CD14-positive monocyte (primary cell): Measurements from ENCODE around the gene MIER3. TPM values are rescaled to one million over a fixed set of nuclear protein-coding genes. Genes with fewer than 3 reads are reported as not detected.
A peak's percentile ranks its signal among the peaks of the same experiment; 100 is the strongest.

ENCODE experiments used
- DNase-seq, 3 donors: peaks; one replicate each; pipeline ENCODE4 v3.0.0-alpha.2; 2011 to 2022
- H2AFZ ChIP-seq: 2 replicates; pipeline ENCODE4 v1.6.0; 2012; ENCODE audit warnings: mild to moderate bottlenecking, low read depth, low read length, inconsistent platforms; ENCODE audit not compliant: insufficient read depth, poor library complexity, severe bottlenecking
- H3K27ac ChIP-seq, 2 donors: 1 replicate in 1 of 2; 2 replicates in 1 of 2; pipeline ENCODE4 v1.5.1; 2012 to 2013; ENCODE audit warnings: low read length in 2 of 2, control low read depth in 1 of 2, inconsistent platforms in 1 of 2, low read depth in 1 of 2, mild to moderate bottlenecking in 1 of 2
- H3K27me3 ChIP-seq, 2 donors: one replicate each; pipeline versions ENCODE4 v1.6.0 to v1.6.1; 2011 to 2013; ENCODE audit warnings: low read length in 2 of 2; ENCODE audit not compliant: control insufficient read depth in 2 of 2, insufficient read depth in 2 of 2
- H3K36me3 ChIP-seq, 2 donors: replicated peaks in 1 of 2; 1 replicate in 1 of 2; 2 replicates in 1 of 2; pipeline versions ENCODE4 v1.5.1 to v1.6.1; 2012 to 2013; ENCODE audit warnings: low read length in 2 of 2, control low read depth in 1 of 2, inconsistent platforms in 1 of 2, mild to moderate bottlenecking in 1 of 2; ENCODE audit not compliant: insufficient read depth in 2 of 2, control insufficient read depth in 1 of 2
- H3K4me1 ChIP-seq, 2 donors: 1 replicate in 1 of 2; 2 replicates in 1 of 2; pipeline versions ENCODE4 v1.5.1 to v1.6.1; 2012 to 2013; ENCODE audit warnings: low read length in 2 of 2, control low read depth in 1 of 2, inconsistent platforms in 1 of 2, mild to moderate bottlenecking in 1 of 2, moderate library complexity in 1 of 2; ENCODE audit not compliant: insufficient read depth in 2 of 2, control insufficient read depth in 1 of 2
- H3K4me2 ChIP-seq: replicated peaks from 2 replicates; pipeline ENCODE3; 2012; ENCODE audit warnings: low read length, moderate library complexity, mild to moderate bottlenecking; ENCODE audit not compliant: poor library complexity, severe bottlenecking; ENCODE audit errors: extremely low read depth
- H3K4me3 ChIP-seq, 3 experiments: fragments of 200-600 bp in 1 of 3; sonication (generic) in 1 of 3; replicated peaks in 1 of 3; 1 replicate in 2 of 3; 2 replicates in 1 of 3; pipeline ENCODE4 v1.5.1; 2011 to 2013; ENCODE audit warnings: low read length in 3 of 3, mild to moderate bottlenecking in 3 of 3, control low read depth in 2 of 3, low read depth in 2 of 3, inconsistent platforms in 1 of 3, moderate library complexity in 1 of 3
- H3K79me2 ChIP-seq: 2 replicates; pipeline ENCODE4 v1.6.0; 2012; ENCODE audit warnings: mild to moderate bottlenecking, control low read depth, inconsistent platforms, low read length, moderate library complexity; ENCODE audit not compliant: insufficient read depth
- H3K9ac ChIP-seq: 2 replicates; pipeline ENCODE4 v1.6.0; 2017; ENCODE audit warnings: low read length, mild to moderate bottlenecking; ENCODE audit not compliant: insufficient read depth, poor library complexity, severe bottlenecking
- H3K9me3 ChIP-seq, 2 donors: replicated peaks in 1 of 2; 1 replicate in 1 of 2; 2 replicates in 1 of 2; pipeline versions ENCODE4 v1.5.1 to v1.6.1; 2012 to 2013; ENCODE audit warnings: low read length in 2 of 2, control low read depth in 1 of 2; ENCODE audit not compliant: control insufficient read depth in 1 of 2, insufficient read depth in 1 of 2
- H4K20me1 ChIP-seq: 2 replicates; pipeline ENCODE4 v1.6.0; 2012; ENCODE audit warnings: mild to moderate bottlenecking, low read length, control low read depth, moderate library complexity; ENCODE audit not compliant: insufficient read depth
- H3K27ac Mint-ChIP-seq, 7 donors: one replicate each; pipeline ENCODE4 v1.8.0; 2020; ENCODE audit warnings: mild to moderate bottlenecking in 7 of 7, mixed read lengths in 7 of 7, moderate library complexity in 6 of 7, inconsistent platforms in 2 of 7
- H3K27me3 Mint-ChIP-seq, 3 donors: one replicate each; pipeline ENCODE4 v1.8.0; 2021 to 2022; ENCODE audit warnings: low read depth in 3 of 3, mild to moderate bottlenecking in 3 of 3, mixed read lengths in 3 of 3, moderate library complexity in 3 of 3, inconsistent platforms in 1 of 3
- H3K36me3 Mint-ChIP-seq, 2 donors: one replicate each; pipeline ENCODE4 v1.8.0; 2020; ENCODE audit warnings: mixed read lengths in 2 of 2, inconsistent platforms in 1 of 2, mild to moderate bottlenecking in 1 of 2
- H3K4me1 Mint-ChIP-seq: one replicate; pipeline ENCODE4 v1.8.0; 2020; ENCODE audit warnings: mild to moderate bottlenecking, mixed read lengths
- H3K4me3 Mint-ChIP-seq, 2 donors: one replicate each; pipeline ENCODE4 v1.8.0; 2020; ENCODE audit warnings: mild to moderate bottlenecking in 2 of 2, mixed read lengths in 2 of 2, moderate library complexity in 1 of 2
- H3K9me3 Mint-ChIP-seq, 7 donors: one replicate each; pipeline ENCODE4 v1.8.0; 2020 to 2022; ENCODE audit warnings: mixed read lengths in 7 of 7, mild to moderate bottlenecking in 6 of 7, moderate library complexity in 6 of 7, inconsistent platforms in 2 of 7
- WGBS: methylation state at CpG from one replicate; pipeline ENCODE4 v1.1.5; 2013; ENCODE audit warnings: missing lambda C conversion rate; ENCODE audit not compliant: insufficient coverage; 5-methylcytosine and 5-hydroxymethylcytosine counted together
- intact Hi-C, 2 donors: fragments of 100-400 bp; cut with micrococcal nuclease; formaldehyde crosslinking; loops; one replicate each; pipeline versions ENCODE4 v1.15.0 to v1.15.1; 2023
- polyA plus RNA-seq, 3 donors: library from polyadenylated mRNA; depleted of rRNA in 1 of 3; unstranded in 2 of 3; stranded (reverse) in 1 of 3; fragments of 300-500 nt in 2 of 3; fragments of >200 nt in 1 of 3; fragmentation: Illumina TruSeq in 2 of 3; gene quantifications; 1 replicate in 2 of 3; 2 replicates in 1 of 3; pipeline ENCODE4 v1.2.3, GENCODE V29; 2012 to 2021
- TF ChIP-seq, protein P1 (sequence below): fragments of 200-600 bp; IDR thresholded peaks from one replicate; pipeline ENCODE4 v1.8.0; 2022; ENCODE audit warnings: antibody characterized with exemption, mild to moderate bottlenecking

MIER3 gene
- polyA plus RNA-seq, 3 donors = 2.4 to 5.7 (median 2.9) TPM

DNA sequence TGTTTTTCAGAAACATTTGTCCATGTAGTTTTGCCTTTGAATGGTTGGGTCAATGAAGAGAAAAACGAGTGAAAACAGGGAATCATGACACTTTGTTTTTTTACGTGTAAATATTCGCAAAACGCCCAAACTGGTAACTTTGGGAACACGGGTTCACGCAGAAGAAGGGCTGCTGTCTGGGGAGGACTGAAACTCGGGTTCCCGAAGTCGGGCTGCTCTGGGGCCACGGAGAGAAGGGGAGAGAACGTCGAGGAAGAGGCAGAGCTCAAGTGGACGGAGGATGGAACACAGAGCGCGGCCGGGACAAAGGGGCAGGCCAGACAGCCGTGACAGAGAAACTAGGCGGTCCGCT is 43.0 kb downstream of the MIER3 start:
- Histone ChIP-seq H3K4me2 (peak overlapping the region; percentile 82), H3K9ac (peak overlapping the region; percentile 85), H2AFZ (peak overlapping the region; percentile 81), H3K27ac (peak overlapping the region; percentile 87 to 92), H3K4me3 (peak overlapping the region; percentile 67 to 94 (median 85)), H3K9me3 (no peaks in the 10 kb centered on the region), H3K79me2 (no peaks in the 10 kb centered on the region), H3K4me1 (peaks cover 15 to 24% of the 10 kb centered on the region in 2 donors), H3K36me3 (no peaks in the 10 kb centered on the region), H4K20me1 (no peaks in the 10 kb centered on the region), H3K27me3 (no peaks in the 10 kb centered on the region)
- H3K36me3 Mint-ChIP-seq = peaks cover 3 to 6% of the 10 kb centered on the region in 2 donors
- TF ChIP-seq, protein P1, sequence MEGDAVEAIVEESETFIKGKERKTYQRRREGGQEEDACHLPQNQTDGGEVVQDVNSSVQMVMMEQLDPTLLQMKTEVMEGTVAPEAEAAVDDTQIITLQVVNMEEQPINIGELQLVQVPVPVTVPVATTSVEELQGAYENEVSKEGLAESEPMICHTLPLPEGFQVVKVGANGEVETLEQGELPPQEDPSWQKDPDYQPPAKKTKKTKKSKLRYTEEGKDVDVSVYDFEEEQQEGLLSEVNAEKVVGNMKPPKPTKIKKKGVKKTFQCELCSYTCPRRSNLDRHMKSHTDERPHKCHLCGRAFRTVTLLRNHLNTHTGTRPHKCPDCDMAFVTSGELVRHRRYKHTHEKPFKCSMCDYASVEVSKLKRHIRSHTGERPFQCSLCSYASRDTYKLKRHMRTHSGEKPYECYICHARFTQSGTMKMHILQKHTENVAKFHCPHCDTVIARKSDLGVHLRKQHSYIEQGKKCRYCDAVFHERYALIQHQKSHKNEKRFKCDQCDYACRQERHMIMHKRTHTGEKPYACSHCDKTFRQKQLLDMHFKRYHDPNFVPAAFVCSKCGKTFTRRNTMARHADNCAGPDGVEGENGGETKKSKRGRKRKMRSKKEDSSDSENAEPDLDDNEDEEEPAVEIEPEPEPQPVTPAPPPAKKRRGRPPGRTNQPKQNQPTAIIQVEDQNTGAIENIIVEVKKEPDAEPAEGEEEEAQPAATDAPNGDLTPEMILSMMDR = no peak
- peak overlapping the region; percentile 91 to 93 for H3K4me3 Mint-ChIP-seq
- intact Hi-C loops = loop anchor here (2.0 to 10.0 kb wide), 4 partner anchors 46 to 1556 kb away; partner anchors contain the start of genes MIER3 (in 1 of the 2) and PLK2 (in 1 of the 2)
- H3K27ac Mint-ChIP-seq = peak overlapping the region; percentile 90 to 99 (median 96)
- WGBS = 0% methylated on average over 19 of the region's 19 CpGs
- peaks cover 0 to 7% (median 1%) of the 10 kb centered on the region in 7 donors for H3K9me3 Mint-ChIP-seq
- no peak for DNase-seq
- peaks cover 15% of the 10 kb centered on the region for H3K4me1 Mint-ChIP-seq
- H3K27me3 Mint-ChIP-seq = peaks cover 0 to 4% (median 0%) of the 10 kb centered on the region in 3 donors

DNA sequence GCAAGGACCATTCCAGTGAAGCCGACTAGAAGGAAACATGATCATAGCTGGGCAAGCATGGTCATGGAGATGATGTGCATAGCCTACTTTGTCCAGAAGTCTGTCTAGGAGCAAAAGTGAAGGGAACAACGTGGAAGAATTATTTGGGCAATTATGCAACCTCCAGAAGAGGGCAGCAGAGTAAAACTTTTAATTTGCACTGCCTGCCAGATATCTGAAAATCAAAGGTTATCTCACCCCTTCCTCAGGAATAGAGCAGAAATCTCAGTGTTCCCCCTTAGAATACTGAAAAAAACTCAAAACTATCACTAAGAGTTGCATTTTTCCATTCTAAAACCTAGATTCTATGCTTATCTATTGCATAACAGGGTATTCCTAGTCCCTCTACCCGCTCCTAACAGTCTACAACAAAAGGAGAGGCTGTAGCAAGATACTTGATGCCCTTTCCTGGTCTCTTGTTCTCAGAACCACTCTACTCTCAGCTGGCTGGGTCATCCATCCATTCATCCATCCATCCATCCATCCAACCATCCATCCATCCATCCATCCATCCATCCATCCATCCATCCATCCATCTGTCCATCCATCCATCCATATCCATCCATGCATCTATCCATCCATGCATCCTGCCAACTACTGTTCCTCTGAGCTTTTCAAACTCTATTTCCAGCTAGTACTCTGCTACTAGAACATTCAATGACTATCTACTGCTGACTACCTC is 50.9 kb downstream of the MIER3 start:
- DNase-seq = peak; percentile 35 to 58 (median 44)
- TF ChIP-seq, protein P1 = peak; percentile 87
- Histone ChIP-seq H3K27me3 (no peaks in the 10 kb centered on the region), H2AFZ (no peak overlapping the region), H3K9me3 (no peaks in the 10 kb centered on the region), H3K4me3 (no peak overlapping the region), H3K36me3 (peaks cover 7 to 15% of the 10 kb centered on the region in 2 donors), H3K79me2 (no peaks in the 10 kb centered on the region), H3K4me2 (peak overlapping the region; percentile 23), H4K20me1 (peaks cover 26% of the 10 kb centered on the region), H3K4me1 (peaks cover 0 to 5% of the 10 kb centered on the region in 2 donors), H3K9ac (no peak overlapping the region), H3K27ac (no peak overlapping the region)
- H3K4me3 Mint-ChIP-seq = no peak overlapping the region
- WGBS = 56% methylated on average over 2 of the region's 3 CpGs
- intact Hi-C loops = loop anchor here (5.0 to 10.0 kb wide), 5 partner anchors 54 to 1564 kb away; partner anchors contain the start of genes MIER3 (in 1 of the 2) and PLK2 (in 1 of the 2)
- H3K36me3 Mint-ChIP-seq = peaks cover 12 to 13% of the 10 kb centered on the region in 2 donors
- peaks cover 4% of the 10 kb centered on the region for H3K4me1 Mint-ChIP-seq
- H3K27me3 Mint-ChIP-seq = no peaks in the 10 kb centered on the region
- no peak overlapping the region for H3K27ac Mint-ChIP-seq
- H3K9me3 Mint-ChIP-seq = peaks cover 0 to 5% (median 1%) of the 10 kb centered on the region in 7 donors
